ENCODE results near the gene CR1L.
A peak's percentile ranks its signal among the peaks of the same experiment; 100 is the strongest.

The CR1L gene

GRCh38 chr1:207647671-207648333 is 2.9 kb downstream of the CR1L start:
- no peak overlapping the region for H3K4me3 ChIP-seq (ENCODE audit: low read depth, low read length)
- CTCF ChIA-PET, result interaction anchor here (0.6 to 0.7 kb wide), 2 partner anchors 149 to 260 kb away, joined by 3 read pairs; no protein-coding TSS in a partner anchor

DNA sequence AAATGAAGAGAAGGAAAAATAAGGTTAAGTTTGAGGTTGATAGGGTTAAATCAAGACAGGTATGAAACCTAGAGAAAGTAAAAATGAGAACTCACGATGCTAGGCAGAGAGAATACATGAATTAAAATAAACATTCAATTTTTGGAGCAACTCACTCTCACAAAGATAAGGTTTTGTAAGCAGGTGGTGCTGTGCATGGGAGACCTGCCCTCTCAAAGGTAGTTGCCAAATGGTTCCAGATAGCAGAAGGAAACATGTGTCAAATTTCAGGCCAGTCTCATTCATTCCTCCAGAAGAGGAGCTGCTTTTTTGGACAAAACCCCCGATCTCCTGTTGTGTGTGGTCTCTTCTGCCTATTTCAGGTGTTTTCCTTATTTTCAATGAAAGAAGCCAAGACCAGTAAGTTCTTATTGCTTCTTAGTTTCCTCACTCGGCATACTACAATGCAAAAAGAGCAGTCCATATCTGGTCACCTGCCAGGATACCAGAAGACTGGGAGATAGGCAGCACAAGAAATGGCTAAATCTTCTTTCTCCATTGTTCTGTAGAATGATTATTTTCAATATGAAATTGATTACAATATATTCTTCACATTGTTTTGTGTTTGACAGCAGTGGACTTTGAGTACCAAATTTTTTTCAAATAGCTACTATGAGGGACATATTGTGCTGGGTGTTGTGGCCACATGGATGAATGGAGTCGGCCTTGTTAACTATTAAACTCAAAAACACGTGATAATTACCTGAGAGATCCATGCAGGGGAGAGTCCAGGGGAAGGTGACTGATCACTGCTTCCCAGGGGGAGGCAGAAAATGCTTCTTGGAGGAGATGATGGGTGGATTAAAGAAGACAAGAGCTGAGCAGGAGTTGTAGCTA is 3.6 kb downstream of the CR1L start:
- Histone ChIP-seq H3K36me3 (ENCODE audit: control insufficient read depth in 2 of 2, insufficient read depth in 1 of 2, low read length in 2 of 2) (no peaks in the 10 kb centered on the region), H3K27ac (ENCODE audit: extremely low read depth, low read depth, low read length) (no peak overlapping the region), H3K9me3 (ENCODE audit: control insufficient read depth, insufficient read depth, low read depth, low read length) (no peaks in the 10 kb centered on the region), H3K4me3 (ENCODE audit: low read depth, low read length) (no peak overlapping the region), H3K4me1 (ENCODE audit: control insufficient read depth, insufficient read depth, low read length) (no peaks in the 10 kb centered on the region)
- ChIA-PET POLR2A (no interaction called here), CTCF (interaction anchor here (0.6 to 0.7 kb wide), 5 partner anchors 43 to 575 kb away, joined by 3 to 4 read pairs (median 3); no protein-coding TSS in a partner anchor)
- TF ChIP-seq ZNF48 (tag by site-specific recombination; IDR thresholded peaks at IDR 0.05) (no peak), ZNF37A (tag by site-specific recombination; IDR thresholded peaks at IDR 0.05) (no peak), FEZF1 (tag by site-specific recombination; IDR thresholded peaks at IDR 0.05) (peak; percentile 54; the same call in 1 of the 2 replicates), ZNF544 (tag by site-specific recombination; IDR thresholded peaks at IDR 0.05) (no peak), ZNF529 (tag by site-specific recombination; IDR thresholded peaks at IDR 0.05; ENCODE audit: insufficient replicate concordance) (no peak), ZNF211 (tag by site-specific recombination; IDR thresholded peaks at IDR 0.05; ENCODE audit: low read depth) (no peak)
- TF ChIP-seq, protein P1, sequence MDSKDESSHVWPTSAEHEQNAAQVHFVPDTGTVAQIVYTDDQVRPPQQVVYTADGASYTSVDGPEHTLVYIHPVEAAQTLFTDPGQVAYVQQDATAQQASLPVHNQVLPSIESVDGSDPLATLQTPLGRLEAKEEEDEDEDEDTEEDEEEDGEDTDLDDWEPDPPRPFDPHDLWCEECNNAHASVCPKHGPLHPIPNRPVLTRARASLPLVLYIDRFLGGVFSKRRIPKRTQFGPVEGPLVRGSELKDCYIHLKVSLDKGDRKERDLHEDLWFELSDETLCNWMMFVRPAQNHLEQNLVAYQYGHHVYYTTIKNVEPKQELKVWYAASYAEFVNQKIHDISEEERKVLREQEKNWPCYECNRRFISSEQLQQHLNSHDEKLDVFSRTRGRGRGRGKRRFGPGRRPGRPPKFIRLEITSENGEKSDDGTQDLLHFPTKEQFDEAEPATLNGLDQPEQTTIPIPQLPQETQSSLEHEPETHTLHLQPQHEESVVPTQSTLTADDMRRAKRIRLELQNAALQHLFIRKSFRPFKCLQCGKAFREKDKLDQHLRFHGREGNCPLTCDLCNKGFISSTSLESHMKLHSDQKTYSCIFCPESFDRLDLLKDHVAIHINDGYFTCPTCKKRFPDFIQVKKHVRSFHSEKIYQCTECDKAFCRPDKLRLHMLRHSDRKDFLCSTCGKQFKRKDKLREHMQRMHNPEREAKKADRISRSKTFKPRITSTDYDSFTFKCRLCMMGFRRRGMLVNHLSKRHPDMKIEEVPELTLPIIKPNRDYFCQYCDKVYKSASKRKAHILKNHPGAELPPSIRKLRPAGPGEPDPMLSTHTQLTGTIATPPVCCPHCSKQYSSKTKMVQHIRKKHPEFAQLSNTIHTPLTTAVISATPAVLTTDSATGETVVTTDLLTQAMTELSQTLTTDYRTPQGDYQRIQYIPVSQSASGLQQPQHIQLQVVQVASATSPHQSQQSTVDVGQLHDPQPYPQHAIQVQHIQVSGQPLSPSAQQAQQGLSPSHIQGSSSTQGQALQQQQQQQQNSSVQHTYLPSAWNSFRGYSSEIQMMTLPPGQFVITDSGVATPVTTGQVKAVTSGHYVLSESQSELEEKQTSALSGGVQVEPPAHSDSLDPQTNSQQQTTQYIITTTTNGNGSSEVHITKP (tag by site-specific recombination; IDR thresholded peaks at IDR 0.05), result peak; percentile 69

More at GRCh38 chr1:207647671-207648333, 2.9 kb downstream of the CR1L start:
- no peak for TF ChIP-seq ZNF423 (tag by site-specific recombination; IDR thresholded peaks at IDR 0.05)
- TF ChIP-seq, protein P2, sequence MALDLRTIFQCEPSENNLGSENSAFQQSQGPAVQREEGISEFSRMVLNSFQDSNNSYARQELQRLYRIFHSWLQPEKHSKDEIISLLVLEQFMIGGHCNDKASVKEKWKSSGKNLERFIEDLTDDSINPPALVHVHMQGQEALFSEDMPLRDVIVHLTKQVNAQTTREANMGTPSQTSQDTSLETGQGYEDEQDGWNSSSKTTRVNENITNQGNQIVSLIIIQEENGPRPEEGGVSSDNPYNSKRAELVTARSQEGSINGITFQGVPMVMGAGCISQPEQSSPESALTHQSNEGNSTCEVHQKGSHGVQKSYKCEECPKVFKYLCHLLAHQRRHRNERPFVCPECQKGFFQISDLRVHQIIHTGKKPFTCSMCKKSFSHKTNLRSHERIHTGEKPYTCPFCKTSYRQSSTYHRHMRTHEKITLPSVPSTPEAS (tag by site-specific recombination; IDR thresholded peaks at IDR 0.05), result peak; percentile 90
- TF ChIP-seq ZIC2 (tag by site-specific recombination; IDR thresholded peaks at IDR 0.05), result 0 out of 2 replicates have a peak, but pooled peaks have one; percentile 6
- TF ChIP-seq ZBTB8A (tag by site-specific recombination; IDR thresholded peaks at IDR 0.05), result 0 out of 2 replicates have a peak, but pooled peaks have one; percentile 11
- no peak for TF ChIP-seq ZNF623 (tag by site-specific recombination; IDR thresholded peaks at IDR 0.05)
- TF ChIP-seq ZXDB (tag by site-specific recombination; IDR thresholded peaks at IDR 0.05), result no peak
- no peak for TF ChIP-seq ZNF555 (tag by site-specific recombination; conservative IDR thresholded peaks at IDR 0.05)
- no peak for TF ChIP-seq ZNF394 (tag by site-specific recombination; IDR thresholded peaks at IDR 0.05; ENCODE audit: borderline replicate concordance)
- H3K27ac ChIP-seq (ENCODE audit: extremely low read depth, low read depth, low read length), result no peak overlapping the region
- H3K9me3 ChIP-seq (ENCODE audit: control insufficient read depth, insufficient read depth, low read depth, low read length), result no peaks in the 10 kb centered on the region
- H3K36me3 ChIP-seq (ENCODE audit: control insufficient read depth in 2 of 2, insufficient read depth in 1 of 2, low read length in 2 of 2), result no peaks in the 10 kb centered on the region
- no peaks in the 10 kb centered on the region for H3K4me1 ChIP-seq (ENCODE audit: control insufficient read depth, insufficient read depth, low read length)
- POLR2A ChIA-PET, result no interaction called here
